GM18526 (cell line): Measurements from ENCODE around the gene KCTD1.

Source experiments
- POLR2A ChIP-seq: IDR thresholded peaks from 3 replicates; pipeline ENCODE4 v1.6.1; 2011; ENCODE audit not compliant: insufficient read length; ENCODE audit errors: extremely low read depth

KCTD1 gene

DNA sequence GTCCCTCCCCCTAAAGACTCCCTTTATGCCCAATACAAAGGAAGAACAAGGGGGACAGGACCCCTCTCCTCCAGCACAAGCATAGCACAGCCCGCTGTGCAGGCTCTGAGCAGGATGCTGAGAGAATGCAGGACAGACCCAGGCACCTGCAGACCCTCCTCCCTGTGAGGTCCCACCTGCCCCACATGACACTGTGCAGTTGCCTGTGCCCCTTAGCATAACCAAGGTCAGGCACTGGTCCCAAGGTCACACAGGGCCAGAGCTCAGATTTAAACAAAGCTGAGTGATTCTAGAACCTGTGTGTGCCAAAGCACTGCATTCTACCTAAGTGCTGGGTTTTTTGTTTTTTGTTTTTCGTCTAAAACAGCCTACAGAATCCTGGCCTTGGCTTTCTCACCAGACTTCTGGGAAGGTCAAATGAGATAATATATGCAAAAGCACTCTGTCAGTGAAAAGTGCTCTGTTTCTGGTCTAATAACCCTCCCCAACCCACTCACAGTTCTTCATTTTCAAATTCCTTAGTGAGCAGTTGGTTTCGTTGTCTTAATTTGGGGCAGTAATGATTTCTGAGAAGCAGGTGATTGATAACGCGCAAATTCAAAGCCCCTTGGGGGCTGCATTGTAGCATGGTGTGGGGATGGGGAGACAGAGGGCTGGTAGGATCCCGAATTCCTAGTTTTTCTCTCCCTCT, 125.7 kb downstream of the KCTD1 start:
- TF ChIP-seq POLR2A: no peak

DNA sequence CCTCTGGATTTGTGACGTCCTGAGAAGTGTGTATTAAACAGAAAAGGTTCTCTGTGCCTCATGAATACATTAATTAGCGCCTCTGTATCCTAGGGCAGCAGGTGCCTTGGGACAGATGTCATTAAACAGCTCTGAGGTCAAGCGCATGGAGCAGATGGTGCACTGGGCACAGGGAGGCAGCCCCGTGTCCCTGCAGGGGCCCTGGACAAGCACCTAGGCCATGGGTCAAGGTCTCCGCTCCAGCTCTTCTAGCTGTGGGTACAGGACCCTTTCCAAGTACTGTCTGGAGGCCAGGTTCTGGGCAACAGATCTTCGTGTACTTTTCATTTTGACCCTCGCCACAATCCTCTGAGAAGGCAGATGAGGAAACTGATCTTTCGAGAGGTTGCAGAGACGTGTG, 126.4 kb downstream of the KCTD1 start:
- TF ChIP-seq POLR2A: no peak

DNA sequence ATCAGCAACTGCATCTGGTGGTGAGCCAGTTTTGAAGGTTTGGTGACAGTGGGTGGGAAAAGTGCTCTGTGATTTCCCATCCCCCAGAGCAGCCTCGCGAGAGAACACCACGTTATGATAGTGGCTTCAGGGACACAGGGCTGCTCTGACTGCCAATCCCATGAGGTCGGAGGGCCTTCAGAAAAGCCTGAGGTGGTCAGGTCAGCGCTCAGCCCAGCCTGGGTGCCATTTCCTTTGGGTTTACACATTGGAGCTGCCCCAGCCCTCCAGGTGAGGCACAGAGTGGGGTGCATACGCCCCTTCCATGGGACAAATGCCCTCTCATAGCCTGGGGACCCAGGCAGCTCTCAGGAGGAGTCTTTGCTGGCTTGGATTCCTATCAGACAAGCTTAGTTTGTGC, 126.8 kb downstream of the KCTD1 start:
- no peak for TF ChIP-seq POLR2A

DNA sequence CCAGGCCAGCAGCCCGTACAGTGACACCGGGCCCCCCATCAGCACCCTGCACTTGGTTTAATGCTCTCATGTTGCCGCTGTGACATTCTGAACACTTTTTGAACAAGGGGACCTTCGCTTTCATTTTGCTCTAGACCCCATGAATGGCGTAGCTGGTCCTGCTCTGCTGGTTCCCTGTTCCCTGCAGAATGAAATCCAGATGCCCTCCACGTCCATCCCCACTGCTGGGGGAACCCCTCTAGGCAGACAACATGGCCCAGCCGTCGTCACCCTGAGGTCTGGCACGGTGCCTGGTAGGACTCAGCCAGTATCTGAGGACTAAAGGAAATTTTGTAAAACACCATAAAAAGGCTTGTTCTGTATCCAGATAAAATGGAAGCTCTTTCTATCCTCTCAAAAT, 128.6 kb downstream of the KCTD1 start:
- no peak for TF ChIP-seq POLR2A

DNA sequence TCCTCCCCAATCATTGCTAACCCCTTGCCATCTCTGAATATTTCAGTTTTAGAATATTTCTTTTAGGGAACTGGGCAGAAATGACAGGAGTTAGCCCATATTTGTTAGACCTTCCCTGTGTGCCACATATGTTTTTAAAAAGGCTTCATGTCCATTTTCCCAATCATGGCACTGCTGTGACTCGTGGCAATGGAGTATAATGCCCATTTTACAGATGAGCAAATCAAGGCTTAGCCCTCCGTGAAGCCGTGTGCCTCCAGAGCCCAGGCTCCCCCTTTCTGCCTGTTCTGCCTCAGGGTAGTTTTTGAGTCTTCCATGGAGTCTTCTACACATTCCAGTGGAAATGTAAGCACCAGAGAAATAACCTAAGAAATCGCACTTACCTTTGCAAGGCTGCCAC, 130.1 kb downstream of the KCTD1 start:
- no peak for TF ChIP-seq POLR2A

DNA sequence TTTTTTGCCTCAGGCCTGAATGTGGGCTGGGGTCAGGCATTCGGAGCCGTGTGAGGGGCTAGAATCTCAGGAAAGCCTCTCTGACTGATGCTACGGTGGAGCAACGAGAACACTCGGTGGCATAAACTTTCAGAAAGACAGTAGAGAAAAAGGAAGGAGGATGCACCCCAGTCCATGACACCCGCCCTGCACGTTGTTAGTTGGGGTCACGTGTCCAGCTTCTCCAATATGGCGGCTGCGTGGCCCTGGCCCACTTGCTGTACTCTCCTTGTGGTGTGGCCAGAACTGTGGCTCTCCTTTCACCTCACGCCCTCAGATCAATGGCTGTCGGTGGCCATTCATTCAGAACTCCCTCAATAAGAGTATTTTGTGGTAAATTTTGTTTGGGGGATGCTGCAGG, 131.2 kb downstream of the KCTD1 start:
- TF ChIP-seq POLR2A: no peak

DNA sequence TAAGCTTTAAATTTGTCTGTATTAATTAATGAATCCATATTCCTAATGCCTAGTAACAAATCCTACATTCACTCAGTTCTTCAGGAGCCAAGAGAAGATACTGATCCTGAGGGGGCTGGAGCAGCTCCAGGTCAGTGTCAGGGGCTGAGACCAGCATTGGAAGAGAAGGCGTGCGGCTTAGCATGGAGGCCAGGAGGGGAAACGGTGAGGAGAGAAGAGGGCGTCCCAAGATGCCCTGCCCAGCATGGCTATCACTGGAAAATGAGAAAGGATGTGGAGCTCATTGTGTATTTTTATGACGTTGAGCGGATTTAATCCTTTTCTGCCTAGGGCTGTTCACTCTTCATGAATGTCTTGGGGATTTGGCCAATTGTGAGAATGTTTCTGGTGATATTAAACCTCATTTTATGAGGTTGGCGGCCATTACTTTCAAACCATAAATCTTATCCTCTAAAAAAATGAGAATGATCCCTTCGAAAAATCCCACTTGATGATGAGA, 131.7 kb downstream of the KCTD1 start:
- TF ChIP-seq POLR2A: no peak

DNA sequence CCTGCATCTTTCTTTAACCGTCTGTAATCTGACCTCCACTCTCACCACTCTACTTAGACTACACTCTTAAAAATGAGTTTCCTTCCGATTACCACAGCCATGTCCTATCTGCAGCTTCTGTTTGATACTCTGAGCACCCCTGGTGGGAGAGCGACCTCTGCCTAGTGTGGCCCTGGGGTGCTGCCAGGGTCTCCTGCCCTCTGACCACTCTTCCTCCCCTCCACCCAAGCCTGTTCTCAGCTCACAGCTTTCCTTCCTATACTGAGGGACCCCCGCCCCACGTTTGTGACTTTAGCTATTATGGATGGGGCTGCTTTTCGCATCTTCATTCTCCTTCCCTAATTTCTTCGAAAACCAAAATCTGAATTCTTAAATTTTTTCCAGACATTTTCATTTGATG, 132.7 kb downstream of the KCTD1 start:
- no peak for TF ChIP-seq POLR2A

DNA sequence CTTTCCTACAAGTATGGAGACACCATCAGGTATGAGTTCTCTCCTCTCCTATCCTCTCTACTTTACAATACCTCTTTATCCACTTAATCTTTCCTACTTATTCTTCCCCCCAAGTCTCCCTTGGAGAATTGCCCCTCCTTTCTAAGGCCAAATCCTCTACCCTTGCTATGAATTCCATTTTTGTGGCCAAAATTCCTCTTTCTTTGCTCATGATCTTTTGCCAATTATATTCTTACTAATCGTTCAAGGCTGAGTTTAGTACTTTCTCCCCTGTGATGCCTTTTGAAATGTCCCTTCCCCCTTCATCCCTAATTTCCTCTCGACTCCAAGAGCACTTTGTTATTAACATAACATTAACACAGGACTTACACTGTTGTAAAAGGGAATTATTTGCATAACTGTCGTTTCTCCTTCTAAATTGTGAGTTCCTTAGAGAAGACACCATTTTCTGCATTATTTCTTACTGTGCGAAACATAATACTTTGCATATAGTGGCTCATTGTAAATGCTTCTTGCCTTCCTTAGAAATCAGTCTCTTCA, 133.4 kb downstream of the KCTD1 start:
- TF ChIP-seq POLR2A: no peak

DNA sequence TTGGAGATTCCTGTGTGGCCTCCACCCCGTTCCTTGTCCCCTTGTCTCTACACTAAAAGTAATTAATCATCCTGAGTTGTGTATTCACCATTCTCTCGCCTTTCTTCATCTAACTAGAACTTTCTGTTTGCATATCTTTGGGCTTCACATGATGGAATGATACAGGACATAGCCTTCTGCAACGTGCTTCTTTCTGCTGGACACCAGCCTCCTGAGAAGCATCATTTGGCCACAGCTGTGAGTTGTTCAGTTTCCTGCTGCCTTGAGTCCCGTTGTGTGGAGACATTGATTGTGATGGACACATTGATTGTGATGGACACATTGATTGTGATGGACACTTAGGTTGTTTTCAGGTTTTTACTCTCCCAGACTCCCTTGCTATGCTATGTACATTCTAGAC, 139.3 kb downstream of the KCTD1 start:
- TF ChIP-seq POLR2A: no peak

DNA sequence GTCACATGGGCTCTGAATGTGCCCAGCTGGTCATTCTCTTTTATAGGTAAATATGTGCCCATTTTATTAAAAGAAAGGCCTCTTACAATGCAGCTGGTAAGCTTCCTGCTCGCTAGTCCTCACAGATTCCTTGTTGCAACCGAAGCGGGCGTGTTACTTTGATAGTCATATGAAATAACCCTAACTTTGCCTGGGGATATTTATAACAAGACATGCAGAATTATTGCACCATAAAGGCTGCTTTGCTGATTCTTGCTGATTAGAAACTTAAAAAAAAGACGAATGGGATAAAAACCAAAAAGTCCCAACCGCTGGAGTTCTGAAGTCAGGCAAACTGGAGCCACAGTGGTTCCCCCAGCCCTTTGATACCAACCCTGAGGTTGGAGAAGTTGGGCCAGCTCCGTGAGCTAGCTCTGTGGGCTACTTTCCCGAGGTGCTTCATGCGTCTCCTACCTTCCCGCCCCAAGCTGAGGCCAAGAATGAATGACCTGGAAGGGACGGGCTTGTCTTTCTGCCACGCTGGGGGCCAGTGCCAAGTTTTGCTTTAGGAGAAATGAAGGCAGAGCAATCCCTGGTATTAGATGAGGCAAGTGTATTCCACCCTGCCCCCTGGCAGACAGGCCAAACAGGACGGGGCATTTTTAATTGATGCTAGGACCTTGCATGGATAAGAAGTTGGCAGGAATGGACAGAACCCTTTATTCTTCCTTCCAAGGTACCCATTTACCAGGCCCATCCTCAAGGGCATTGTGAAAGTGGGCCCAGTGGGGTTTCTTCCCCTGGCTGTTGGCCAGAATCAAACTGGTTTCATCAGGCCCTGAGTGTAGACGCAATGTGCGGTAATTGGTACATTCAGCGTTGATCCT, 140.4 kb downstream of the KCTD1 start:
- TF ChIP-seq POLR2A: no peak

DNA sequence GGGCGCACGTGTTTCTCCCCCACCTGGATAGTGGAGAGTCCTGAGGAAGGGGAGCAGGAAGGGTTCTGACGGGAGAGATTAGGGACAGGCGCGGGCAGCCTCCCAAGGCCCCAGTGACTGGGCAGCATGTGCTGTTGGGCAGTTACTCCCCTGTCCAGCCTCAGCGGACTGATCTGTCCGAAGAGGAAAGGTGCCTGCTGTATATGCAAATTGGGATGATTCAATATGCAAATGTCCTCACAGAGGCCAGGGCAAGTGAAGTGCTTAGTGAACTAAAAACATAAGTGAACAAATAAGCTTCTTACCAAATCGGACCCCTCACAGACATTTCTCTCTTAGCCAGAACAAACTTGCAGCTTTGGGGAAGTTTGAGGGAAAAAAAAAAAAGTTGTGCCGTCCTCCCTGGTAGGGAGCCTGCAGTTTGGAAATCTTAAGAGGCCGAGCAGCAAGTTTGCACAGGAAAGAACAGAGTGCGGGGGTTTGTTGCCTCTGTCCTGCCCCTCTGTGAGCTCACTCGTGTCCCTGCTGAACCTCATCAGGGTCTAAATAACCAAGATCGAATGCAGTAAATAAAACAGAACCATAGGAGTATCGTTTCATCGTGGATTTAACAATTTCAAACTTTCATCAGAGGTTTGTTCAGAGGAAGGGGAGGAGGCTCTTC, 141.4 kb downstream of the KCTD1 start:
- TF ChIP-seq POLR2A: no peak

DNA sequence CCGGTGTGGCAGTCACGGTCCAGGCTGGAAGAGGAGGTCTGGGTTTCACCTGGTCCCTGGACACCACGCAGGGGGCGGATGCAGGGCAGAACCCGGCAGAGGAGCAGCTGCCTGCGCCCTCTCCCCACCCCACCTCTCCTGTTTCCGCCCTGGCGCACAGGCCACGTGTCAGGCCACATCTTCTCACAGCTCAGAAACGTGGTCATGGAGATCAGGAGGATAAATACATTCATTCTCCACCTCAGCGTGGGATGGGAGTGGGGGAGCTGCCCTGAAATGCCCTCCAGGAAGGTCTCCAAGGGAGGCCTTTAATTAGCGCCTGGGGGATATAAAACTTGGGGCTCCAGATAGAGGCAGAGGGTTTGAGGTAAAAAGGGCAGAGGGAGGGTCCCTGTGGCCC, 142.0 kb downstream of the KCTD1 start:
- no peak for TF ChIP-seq POLR2A

DNA sequence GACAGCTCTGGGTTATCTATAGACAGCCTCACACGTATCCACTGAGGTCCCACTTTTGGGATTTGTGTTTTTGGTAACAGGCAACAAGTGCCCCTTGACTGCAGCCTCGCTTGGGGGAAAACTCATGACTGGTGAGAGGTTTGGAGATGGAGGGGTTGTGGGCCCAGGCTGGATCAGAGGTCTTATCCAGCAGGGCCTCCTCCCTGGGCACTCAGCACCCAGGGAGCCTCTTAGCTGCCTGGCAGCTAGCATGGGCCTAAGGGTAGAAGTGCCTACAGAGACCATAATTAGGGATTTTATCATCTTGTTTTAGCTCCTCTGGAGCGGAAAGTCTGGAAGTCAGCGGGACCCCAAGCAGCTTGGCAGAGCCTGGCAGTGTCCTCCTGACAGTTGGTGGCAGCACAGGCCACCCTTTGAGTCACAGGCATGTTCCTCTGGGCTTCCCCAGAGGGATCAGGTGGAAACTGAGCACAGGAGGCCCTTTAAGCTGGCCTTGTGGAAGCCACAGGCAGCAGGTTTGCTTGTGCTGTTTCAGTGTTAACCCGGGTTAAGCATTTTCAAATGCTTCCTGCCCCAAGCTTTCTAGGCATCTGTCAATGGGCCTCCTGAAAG, 143.1 kb downstream of the KCTD1 start:
- TF ChIP-seq POLR2A: no peak
